ENCODE measurements around the gene THRB.

DNA sequence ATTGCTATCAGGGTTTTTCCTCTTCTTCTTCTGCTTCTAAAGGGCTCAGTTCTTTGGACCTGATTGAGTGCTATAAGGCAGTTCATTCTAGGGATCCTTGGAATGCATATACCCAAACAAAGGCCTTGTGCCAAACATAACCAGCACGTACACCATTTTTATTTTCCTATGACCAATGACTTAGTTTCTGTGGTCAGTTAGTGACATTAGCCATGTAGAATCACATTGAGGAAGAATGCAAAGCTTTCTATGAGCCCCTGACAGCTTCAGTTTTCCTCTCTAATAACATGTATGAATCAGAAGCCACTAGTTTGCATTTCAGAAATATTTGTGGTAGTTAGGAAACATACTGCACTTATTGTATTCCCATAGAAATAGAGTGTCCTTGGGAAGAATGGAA is 240.0 kb downstream of the THRB start:
- TF ChIP-seq POLR2AphosphoS5 (IDR thresholded peaks at IDR 0.05; ENCODE audit: low read depth, low read length) (no peak), POLR2A (IDR thresholded peaks at IDR 0.05; ENCODE audit: low read depth, low read length) (no peak), SPI1 (IDR thresholded peaks at IDR 0.05; ENCODE audit: low read depth, low read length) (no peak), TAF1 (IDR thresholded peaks at IDR 0.05; ENCODE audit: low read depth, low read length) (no peak), POU2F2 (IDR thresholded peaks at IDR 0.05; ENCODE audit: low read depth, low read length) (no peak), PAX5 (IDR thresholded peaks at IDR 0.05; ENCODE audit: insufficient read depth, low read length, severe bottlenecking) (no peak)
